Head of caudate nucleus (tissue), 42 donors: Measurements from ENCODE around the gene LAMB3.
A peak's percentile ranks its signal among the peaks of the same experiment; 100 is the strongest.

ENCODE experiments used
- DNase-seq, 42 donors: peaks; one replicate each; pipeline versions ENCODE4 v3.0.0 to v3.0.0-alpha.2; 2020 to 2021; ENCODE audit warnings: mixed read lengths in 7 of 42
- intact Hi-C: fragments of 100-400 bp; cut with DNase I; formaldehyde crosslinking; loops from one replicate; pipeline ENCODE4 v1.15.0; 2022

Gene LAMB3

DNA sequence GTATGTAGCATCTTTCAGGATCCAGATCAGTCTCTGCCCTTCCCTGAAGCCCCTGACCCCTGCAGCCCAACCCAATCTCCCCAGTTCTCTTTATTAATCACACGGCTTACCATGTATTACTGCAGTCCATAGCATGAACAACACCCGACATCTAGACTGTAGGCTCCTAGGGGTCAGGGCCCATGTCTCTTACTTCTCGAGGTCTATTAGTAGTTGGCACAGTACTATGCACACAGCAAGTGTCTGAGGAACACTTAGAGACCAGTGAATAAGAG, 41.7 kb downstream of the LAMB3 start:
- no peak for DNase-seq
- intact Hi-C loops, result no loop called here

DNA sequence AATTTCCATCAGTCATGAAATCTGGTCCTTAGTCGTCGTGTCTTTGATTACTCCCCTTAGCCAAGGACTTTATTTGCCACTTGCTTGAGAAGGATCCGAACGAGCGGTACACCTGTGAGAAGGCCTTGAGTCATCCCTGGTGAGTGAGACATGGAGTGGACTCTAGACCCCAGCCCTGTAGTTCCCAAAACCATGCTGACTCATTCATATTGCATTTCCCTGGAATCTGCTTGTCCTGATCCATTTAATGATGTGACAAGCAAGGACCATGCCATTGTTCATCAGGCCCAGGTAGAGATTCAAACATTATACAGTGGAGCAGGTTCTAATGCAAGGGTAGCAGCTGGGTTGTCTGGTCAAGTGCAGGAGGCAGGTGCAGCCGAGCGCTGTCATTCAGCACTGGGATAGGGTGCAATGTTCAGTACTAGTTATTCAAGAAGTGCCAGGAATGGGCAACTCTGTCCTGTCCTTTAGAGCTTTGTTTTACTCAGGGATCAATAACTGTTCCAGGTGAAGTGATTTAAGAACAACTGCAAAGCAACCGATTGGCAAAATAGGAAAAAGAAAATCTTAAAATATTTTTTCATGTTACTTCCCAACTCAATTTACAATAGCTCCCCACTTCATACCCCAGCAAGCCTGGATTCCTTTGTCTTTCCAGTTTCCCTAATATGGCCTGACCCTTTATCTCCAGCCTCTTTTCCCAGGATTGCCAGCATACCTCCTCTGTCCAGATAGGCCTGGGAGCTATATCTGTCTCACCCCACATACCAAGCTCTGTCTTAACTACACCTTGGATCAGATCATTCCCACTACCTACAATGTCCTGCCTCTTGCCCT, 42.2 kb downstream of the LAMB3 start:
- DNase-seq, result no peak
- intact Hi-C loops, result no loop called here

DNA sequence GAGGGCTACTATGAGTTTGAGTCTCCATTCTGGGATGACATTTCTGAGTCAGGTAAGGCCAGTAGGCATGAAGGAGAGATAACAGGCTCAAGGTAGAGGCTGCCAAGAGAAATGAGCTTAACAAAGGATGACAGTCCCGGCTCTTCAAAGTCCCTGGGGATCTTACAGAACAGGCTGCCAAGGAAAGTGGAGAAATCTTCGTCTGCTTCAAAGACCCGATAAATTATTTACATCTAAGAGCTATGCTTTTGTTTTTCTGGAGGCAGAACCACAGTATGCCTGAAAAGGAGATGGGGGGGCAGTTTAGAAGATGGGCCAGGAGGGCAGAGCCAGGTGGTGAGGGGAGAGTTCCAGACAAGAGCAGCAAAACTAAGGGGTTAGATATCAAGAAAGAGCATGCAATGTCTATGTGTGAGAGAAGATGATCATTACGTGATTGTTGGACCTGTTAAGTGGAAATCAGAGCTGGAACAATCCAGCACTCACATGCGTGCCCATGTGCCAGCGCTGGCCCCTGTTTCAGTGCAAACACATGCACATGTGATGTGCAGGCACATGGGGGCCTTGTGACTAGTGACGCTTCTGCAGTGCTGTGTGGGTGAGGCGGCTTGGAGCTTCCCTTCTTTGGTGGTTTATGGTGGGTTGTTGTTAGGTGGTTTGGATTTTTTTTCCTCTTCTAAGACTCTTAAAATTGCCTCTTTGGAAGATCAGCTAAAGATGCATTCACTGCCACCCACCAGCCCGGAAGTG, 43.0 kb downstream of the LAMB3 start:
- peak; percentile 50 to 91 (median 79) for DNase-seq
- intact Hi-C loops, result no loop called here

DNA sequence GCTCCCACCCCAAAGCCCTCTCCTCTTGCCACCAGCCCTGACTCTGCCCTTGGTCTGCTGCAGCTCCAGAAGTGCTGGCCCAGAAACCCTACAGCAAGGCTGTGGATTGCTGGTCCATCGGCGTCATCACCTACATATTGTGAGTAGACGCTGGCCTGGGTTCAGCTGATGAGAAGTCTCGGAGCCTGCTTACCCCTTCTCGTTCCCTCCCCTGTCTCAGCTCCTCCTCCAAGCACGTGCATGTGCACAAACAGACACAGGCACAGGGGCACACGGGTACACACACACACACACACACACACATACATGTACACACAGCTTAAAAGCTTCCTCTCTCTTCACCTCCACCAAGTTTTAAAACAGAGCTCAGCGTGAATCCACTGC, 44.4 kb downstream of the LAMB3 start:
- intact Hi-C loops, result no loop called here
- no peak for DNase-seq

DNA sequence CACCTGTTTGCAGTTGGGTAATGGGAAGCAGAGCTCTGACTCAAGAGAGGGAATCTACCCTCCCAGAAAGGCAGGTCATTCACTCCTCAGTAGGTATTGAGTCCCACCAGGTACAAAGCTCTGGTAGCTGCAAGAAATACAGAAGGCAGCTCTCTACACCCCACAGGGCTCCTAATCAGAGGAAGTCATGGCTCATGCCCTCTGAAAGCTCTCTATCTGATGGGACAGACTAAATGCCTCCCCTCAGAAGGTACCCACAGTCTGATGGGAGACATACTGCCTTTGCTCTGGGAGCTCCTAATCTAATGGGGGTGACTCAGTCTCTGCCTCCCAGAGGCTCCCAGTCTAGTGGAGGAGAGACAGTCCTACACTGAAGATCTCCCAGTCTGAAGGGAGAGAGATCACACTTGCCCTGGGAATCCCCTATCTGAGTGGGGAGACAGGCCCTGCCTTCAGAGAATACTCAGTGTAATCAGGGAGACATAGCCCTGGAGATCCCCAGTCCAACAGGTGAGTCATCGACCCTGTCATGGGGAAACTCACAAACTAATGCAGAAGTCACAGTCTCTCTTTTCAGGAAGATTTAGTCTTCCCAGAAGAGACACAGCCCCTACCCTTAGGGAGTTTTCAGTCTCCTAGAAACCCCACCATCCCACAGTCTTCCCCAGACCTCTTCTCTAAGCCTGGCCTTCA, 45.0 kb downstream of the LAMB3 start:
- DNase-seq, result peak in 1 of 42 donors; percentile 34
- intact Hi-C loops, result no loop called here

- DNase-seq, result no peak
- intact Hi-C loops, result no loop called here
These were observed 48.3 kb downstream of the LAMB3 start for GRCh38 chr1:209603877-209604276.

- intact Hi-C loops, result loop anchor here (2.0 kb wide), 1 partner anchor 25 kb away; no protein-coding TSS in a partner anchor
- peak in 34 of 42 donors; percentile 43 to 84 (median 66) for DNase-seq
These were observed 50.2 kb downstream of the LAMB3 start for GRCh38 chr1:209601809-209602657.

GRCh38 chr1:209600541-209600940, 51.7 kb downstream of the LAMB3 start:
- intact Hi-C loops, result loop anchor here (2.0 kb wide), 1 partner anchor 26 kb away; no protein-coding TSS in a partner anchor
- DNase-seq, result no peak

DNA sequence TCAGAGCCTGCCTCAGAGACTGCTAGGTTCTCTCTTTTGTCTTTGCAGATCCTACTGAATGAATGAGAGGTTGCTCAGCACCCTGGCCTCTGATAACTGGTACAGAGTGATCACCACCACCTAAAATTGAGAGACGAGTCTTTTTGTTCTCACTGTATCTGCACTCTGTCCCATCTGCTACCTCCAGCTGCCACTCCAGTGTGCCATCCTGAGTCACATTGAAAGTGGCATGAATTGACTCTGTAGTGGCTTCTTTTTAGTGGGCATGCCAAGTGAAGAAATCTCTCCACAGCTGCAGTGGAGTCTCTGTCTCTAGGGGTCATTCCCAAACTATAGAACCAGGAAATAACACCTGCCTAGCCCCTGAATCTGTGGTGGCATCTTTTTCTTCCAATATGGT, 54.0 kb downstream of the LAMB3 start:
- intact Hi-C loops, result no loop called here
- no peak for DNase-seq

DNA sequence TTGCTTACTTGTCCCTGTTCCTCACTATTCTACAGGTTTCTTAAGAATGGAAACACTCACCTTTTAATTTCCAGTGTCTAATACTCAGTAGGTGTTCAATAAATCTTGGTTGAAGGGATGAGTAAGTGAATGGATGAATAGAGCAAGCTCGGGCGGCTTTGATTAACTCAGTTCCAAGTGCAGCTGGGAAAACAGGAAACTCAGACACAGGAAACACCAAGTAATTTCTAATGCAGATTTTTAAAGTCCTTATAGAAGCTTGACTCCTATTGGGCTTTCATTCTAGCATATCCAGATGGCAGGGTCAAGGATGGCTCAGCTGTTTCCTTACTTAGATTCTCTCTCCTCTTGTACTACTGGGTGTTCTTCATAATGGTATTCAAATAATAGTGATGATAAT, 54.7 kb downstream of the LAMB3 start:
- intact Hi-C loops, result no loop called here
- DNase-seq, result no peak

DNA sequence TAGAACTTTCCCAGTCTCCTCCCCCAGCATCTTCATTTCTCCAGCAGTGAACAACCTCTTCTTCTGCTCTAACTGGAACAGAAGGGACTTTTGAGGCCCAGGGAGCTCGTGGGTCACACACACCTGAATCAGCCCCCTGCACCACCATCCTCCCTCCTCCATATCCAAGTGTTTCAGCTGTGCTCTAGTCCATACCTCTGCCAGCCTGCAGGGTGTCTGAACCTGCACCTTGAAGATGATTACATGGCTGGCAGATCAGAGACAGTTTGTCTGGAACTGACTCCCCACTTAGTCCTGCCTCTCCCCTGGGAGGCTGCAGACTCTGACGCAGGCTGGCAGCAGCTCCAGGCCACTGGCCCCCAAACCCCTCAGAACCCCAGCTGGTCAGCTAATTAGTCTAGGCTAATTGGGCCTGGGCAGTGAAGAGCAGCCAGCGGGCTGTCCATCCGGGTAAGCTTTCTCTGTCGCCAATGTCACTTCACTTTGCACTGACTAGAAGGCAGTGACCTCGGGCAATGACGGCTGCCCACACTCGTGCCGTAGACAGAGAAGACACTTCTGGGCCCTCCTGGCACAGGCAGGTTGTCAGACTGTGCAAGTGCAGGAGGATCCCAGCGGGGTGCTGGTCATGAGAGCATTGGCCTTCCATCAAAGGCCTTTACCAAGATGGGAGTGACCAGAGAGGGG, 56.5 kb downstream of the LAMB3 start:
- no peak for DNase-seq
- intact Hi-C loops, result no loop called here

DNA sequence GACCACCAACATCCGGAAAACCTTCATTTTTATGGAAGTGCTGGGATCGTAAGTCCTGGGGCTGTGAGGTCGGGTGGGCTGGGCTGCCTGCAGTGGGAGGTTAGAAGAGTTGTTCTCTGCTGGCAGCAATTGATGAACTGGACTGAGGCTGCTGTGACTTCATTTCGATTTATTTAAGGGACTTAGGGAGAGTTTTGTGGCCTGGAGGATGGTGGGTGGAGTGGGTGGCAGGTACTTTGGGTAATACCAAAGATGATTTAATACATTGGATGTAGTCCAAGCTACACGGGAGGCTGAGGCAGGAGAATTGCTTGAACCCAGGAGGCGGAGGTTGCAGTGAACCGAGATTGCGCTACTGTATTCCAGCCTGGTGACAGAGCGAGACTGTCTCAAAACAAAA, 57.2 kb downstream of the LAMB3 start:
- no peak for DNase-seq
- intact Hi-C loops, result no loop called here

DNA sequence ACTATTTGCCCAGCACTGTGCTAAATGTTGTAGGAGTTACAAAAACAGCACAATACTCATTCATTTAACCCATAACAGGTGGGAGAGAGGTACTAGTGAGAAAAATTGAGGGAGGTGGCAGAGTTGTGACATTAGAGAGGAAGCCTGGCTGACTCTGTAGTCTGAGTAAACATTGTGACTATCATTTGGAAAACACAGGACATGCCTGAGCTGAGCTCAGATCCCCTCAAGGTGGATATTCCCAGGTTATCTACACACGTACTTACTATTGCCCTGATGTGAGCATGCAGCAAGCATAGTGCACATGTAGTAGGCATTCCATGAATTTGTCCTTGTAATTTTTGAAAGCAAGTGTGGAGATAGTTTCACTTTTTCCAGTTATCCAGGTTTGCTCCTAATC, 57.8 kb downstream of the LAMB3 start:
- intact Hi-C loops, result loop anchor here (5.0 kb wide), 1 partner anchor 98 kb away; no protein-coding TSS in a partner anchor
- no peak for DNase-seq

DNA sequence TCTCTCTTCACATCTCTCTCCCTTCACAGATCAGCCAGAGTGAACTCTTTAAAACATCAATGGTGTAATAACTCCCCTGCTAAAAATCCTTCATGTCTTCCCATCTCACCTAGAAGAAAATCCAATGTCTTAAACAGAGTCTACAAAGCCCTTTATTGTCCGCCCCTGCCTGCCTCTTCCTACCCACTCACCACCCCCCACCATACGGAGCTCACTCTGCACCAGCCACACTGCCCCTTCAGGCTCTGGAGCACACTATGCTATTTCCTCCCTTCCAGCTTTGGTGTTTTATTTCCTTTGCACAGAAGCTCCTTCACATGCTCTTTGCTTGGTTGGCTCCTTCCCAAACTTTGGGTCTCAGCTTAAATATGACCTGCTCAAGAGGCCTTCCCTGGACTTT, 58.5 kb downstream of the LAMB3 start:
- peak in 1 of 42 donors; percentile 38 for DNase-seq
- intact Hi-C loops, result loop anchor here (5.0 kb wide), 1 partner anchor 99 kb away; no protein-coding TSS in a partner anchor

GRCh38 chr1:209590405-209590804, 61.8 kb downstream of the LAMB3 start:
- intact Hi-C loops, result loop anchor here (5.0 kb wide), 1 partner anchor 102 kb away; no protein-coding TSS in a partner anchor
- peak; percentile 28 to 90 (median 70) for DNase-seq

- DNase-seq, result peak in 13 of 42 donors; percentile 19 to 58 (median 39)
- intact Hi-C loops, result loop anchor here (5.0 kb wide), 1 partner anchor 102 kb away; no protein-coding TSS in a partner anchor
These were observed 62.4 kb downstream of the LAMB3 start for GRCh38 chr1:209589863-209590262.

DNA sequence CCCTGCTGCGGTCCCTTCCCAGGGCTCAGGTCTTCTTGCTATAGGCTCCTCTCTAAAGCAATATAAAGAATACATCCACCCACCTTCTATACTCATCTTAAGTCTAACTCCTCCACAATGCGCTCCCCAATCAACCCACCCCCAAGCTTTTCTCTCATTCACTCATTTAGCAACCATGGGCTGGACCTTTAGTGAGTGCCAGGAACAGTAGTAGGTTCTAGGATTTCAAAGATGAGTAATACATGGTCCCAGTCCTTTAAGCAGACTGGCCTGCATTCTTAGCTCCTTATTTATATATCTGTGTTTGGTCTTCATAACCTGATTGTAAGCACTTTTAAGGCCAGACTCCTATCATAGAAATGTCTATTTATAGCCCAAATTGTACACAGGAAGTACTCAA, 62.8 kb downstream of the LAMB3 start:
- peak in 1 of 42 donors; percentile 33 for DNase-seq
- intact Hi-C loops, result no loop called here

DNA sequence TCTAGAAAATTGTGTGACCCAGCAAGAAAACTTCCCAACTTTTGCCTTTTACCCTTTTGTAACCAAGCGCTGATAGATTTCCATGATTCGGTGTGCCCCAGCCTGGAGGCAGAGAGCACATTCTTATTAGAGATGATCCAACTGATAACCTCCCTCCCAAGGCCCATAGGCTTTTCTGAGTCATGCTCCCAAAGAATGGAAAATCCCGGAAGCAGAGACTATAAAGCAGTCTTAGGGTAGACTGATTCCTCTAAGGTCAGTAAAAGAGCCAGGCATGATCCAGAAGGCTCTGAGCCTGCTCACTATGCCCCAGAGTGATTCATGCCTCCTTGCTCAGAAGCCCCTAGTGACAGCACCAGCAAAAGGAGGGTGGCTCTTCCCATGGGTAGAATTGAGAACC, 64.4 kb downstream of the LAMB3 start:
- intact Hi-C loops, result no loop called here
- DNase-seq, result no peak
